COLO668 (cell line): Measurements from ENCODE around the gene LPP.

Experiments used
- DNase-seq: peaks from one replicate; lab custom pipeline; 2025; ENCODE audit not compliant: unreplicated experiment; lab: John Stamatoyannopoulos, UW

The LPP gene

DNA sequence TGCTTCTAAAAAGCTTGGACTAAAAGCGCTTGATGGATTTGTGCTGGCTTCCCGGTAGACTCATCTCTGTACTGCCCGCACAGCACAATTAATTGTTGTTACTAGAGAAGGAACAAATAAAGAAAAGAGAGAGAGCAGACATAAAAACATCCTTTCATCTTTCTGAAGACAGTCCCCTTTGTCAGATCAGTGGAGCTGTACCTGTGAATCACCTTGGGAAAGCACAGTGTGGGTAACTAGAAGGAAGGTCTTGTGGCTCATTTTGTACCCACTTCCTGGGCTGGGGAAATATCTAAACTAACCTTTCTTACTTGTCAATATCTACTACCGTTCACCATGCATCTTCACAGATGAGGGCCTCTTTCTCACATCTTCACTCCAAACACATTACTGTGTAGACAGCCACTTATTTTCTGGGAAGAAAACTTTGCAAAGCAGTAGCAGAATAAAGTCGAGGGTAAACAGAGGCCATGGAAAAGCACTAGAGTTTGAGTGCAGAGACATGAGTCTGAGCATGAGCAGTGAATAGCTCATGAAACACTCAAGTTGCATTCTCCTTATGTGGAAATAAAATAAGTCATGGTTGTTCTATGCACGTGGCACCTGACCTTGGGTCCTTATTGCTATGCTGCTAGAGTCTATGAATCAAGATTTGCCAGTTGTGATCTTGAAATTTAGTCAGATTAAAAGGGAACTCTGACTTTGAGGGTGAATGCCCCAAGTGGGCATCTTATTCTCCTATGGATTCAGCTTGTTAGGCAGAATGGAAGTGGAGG is 169.3 kb downstream of the LPP start:
- DNase-seq: no peak

DNA sequence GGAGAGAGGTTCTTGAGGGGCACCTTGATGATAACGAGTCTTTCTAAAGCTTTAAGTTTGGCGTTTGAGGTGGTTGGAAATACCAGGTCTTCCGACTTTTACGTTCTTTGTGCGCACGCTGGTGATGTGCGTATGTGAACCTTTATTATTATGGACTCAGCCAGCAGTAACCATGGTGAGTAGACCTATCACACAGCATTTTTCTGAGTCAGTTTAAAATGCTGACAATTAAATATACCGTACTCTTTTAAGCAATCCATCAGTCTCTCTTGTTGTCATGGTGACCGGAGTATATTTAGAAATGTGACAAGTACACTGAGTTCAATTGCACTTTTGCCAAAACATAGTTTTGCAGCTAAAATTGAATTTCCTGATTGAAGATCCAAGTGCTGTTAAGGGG is 172.2 kb downstream of the LPP start:
- DNase-seq: no peak

- no peak for DNase-seq
Observed at GRCh38 chr3:188326968-188327367, 173.0 kb downstream of the LPP start.

- no peak for DNase-seq
Observed at GRCh38 chr3:188327433-188327832, 173.5 kb downstream of the LPP start.

DNA sequence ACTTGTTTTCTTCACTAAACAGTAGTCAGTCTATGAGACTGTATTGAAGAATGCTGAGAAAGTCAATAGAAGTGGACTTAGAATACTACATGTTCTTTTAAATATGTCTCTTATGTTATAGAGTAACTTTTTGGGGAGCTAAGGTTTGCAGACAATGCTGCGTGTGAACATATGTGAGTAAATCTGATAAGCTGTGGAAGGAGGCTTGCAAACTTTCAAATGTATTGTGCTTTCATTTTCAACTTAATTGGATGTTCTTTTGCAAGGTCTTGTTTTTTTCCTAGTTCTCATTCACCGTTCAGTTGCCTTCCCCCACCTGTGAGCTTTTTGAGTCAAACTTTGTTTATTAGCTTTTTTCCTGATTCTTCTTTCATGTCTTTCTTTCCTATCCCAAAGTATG is 176.2 kb downstream of the LPP start:
- DNase-seq: no peak

- DNase-seq: no peak
Observed at GRCh38 chr3:188331166-188331565, 177.2 kb downstream of the LPP start.

- DNase-seq: no peak
Observed at GRCh38 chr3:188332085-188332484, 178.1 kb downstream of the LPP start.

- DNase-seq: no peak
Observed at GRCh38 chr3:188335656-188336055, 181.7 kb downstream of the LPP start.

DNA sequence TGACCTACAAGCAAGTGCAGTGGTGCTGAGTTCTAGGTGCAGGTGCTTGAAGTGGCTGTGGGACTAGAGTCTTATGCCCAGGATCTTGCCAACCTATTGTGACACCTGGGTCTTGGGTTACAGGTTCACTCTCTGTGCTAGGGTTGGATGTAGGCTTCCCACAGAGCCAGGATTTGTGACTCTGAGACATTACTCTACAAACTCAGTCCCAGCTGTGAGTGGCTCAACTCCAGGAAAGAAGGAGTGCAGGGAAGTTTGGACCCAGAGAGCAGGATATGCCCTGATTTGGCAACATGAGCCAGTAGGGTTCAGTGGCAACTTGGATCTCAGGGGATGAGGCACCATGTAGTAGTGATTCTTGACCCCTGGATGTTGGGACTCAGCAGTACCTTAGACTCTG is 182.2 kb downstream of the LPP start:
- no peak for DNase-seq

- DNase-seq: no peak
Observed at GRCh38 chr3:188337232-188337631, 183.3 kb downstream of the LPP start.

DNA sequence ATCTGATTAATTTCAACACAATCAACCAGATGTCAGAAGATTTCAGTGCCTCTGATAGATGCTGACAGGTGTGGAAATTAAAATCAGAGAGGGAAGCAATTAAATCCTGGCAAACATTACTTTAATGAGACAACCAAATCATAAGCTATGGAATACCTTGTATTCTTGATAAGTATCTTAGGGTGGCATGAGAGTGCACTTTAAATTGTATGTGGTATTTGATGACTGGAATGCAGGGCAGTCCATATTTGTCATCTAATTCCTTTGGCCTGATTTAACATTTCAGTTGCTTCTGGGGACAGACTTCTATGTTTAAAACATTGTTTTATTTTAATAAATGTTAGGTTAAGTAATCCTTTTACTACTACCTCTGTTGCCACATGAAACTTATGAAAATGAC is 184.1 kb downstream of the LPP start:
- DNase-seq: no peak

DNA sequence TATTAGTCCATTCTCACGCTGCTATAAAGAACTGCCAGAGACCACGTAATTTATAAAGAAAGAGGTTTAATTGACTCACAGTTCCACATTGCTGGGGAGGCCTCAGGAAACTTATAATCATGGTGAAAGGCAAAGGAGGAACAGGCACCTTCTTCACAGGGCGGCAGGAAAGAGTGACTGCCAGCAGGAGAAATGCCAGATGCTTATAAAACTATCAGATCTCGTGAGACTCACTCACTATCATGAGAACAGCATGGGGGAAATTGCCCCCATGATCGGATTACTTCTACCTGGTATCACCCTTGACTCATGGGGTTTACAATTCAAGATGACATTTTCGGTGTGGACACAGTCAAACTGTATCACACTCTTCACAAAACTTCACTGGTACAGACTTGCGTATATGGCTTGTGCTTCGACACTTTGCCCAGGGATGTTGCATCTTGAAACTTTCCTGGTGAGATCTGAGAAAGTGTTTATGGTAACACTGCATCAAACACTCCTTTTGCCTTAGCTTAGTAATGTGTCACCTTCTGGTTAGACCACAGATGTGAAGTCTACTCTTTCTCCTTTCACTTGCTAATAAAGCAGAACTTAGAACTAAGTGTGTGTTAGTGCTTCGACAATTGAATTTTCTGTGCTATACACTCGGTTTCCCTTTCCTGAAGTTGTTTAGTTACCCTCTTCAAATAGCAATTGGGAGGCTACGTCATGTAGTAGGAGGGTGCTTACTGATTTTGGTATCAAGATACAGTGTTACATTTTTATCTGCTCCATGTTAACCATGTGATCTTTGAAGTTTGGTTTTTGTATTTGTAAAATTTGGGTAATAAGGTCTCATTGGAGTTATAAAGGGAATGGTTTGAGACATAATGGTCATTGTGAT is 185.7 kb downstream of the LPP start:
- no peak for DNase-seq

DNA sequence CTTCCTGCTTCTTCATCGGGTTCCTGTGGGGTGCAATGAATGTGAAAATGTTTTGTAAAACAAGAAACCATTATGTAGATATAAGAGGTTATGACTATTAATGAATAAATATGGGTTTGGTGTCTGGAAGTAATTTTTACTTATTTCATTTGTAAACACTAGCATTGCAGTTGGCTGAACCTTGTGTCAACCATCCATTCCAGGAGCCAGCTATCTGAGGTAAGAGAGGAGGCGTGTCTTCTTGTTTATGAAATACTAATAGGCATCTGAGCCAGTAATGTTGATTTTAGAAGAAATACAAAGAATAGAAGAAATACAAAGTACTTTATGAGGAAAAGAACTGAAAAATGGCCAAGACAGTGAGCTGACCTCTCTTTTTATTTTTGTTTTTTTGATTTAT is 187.5 kb downstream of the LPP start:
- no peak for DNase-seq

- DNase-seq: no peak
Observed at GRCh38 chr3:188342991-188343732, 189.2 kb downstream of the LPP start.

GRCh38 chr3:188343894-188344293 is 189.9 kb downstream of the LPP start:
- no peak for DNase-seq

DNA sequence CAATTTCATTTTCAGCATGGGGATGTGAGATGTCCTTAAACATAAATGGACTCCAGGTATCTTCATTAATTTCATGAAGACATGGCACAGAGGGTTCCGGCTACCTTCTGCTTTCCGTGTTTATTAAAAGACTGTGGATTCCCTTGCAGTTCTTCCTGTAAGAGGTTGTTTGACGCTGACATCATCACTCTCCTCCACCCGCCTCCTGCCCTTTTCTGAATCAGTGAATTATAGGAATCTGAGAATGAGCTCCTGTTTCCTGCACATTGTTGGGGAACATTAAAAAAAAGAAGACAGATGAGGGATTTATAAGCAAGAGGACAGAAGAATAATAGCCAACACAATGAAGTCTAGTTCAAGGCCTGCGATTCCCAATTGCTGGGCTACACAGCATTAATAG is 191.3 kb downstream of the LPP start:
- DNase-seq: no peak

DNA sequence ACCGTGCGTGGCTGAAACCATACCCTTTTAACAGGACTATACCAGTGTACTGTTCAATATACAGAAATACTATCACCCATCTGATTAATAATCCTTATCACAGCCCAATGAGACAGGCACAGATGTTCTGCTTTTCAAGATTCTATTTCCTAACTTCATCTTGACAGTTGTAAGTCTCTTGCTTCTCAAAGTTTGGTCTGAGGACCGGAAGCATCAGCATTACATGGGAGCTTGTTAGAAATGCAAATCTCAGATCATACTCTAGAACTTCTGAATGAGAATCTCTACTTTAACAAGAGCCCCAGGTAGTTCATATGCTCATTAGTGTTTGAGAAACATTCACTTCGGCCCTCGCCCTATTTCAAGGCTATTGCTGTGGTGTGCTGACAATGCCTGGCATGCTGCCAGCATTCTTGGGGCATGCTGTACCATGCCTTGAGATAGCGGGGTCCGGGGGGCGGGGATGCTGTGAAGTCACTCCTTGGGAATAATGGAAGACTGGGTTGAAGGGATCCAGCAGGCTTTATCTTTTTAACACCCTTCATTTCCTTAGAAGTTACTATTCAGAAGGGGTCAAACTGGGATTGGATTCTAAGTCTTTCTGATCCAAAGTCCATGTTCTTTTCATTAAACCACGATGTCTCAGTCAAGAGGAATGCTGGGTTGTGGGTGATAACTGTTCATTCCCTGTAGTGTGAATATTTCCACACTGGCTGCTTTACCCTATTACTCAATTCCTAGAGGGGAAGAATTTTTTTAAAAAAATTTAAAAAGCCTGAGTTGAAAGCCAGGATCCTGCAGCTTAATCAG is 194.7 kb downstream of the LPP start:
- DNase-seq: no peak

- DNase-seq: no peak
Observed at GRCh38 chr3:188349351-188349901, 195.5 kb downstream of the LPP start.

- no peak for DNase-seq
Observed at GRCh38 chr3:188349933-188350332, 196.0 kb downstream of the LPP start.

GRCh38 chr3:188350961-188351360 is 197.0 kb downstream of the LPP start:
- DNase-seq: no peak

GRCh38 chr3:188351648-188352047 is 197.7 kb downstream of the LPP start:
- DNase-seq: no peak
